IMR-90 (cell line): Measurements from ENCODE around the gene C16orf89. TPM values are rescaled to one million over a fixed set of nuclear protein-coding genes. Genes with fewer than 3 reads are reported as not detected.

Experiments used
- ATAC-seq: fragments of 200-7000 bp; cut with Tn5 transposase; 2 replicates; pipeline ENCODE4 v1.9.1; 2020; ENCODE audit warnings: low read depth, mild to moderate bottlenecking, moderate library complexity
- Bru-seq: library from RNA; stranded (reverse); fragments of 400-500 nt; gene quantifications from one replicate; lab custom pipeline; 2021; lab: Mats Ljungman, UMichigan
- BruChase-seq, 2 experiments: library from RNA; stranded (reverse); fragments of 400-500 nt; gene quantifications; one replicate each; lab custom pipeline; 2021; lab: Mats Ljungman, UMichigan
- BruUV-seq: library from RNA; stranded (reverse); fragments of 400-500 nt; replicated peaks from 2 replicates; lab custom pipeline; 2021; lab: Mats Ljungman, UMichigan
- CTCF ChIA-PET: fragments of 300-600 bp; formaldehyde crosslinking; extraction: SDS; loops from one replicate; lab custom pipeline; 2021; ENCODE audit warnings: antibody characterized with exemption; lab: Yijun Ruan, JAX
- POLR2A ChIA-PET: fragments of 300-600 bp; sonication (Branson Sonifier 250); formaldehyde crosslinking; loops from one replicate; lab custom pipeline; 2022; ENCODE audit warnings: antibody characterized with exemption; ENCODE audit not compliant: unreplicated experiment; lab: Charles Lee
- DNase-seq: peaks from one replicate; pipeline ENCODE4 v3.0.0; 2013
- H2AFZ ChIP-seq: replicated peaks from 2 replicates; pipeline ENCODE3; 2013; ENCODE audit warnings: low read length, mild to moderate bottlenecking; ENCODE audit not compliant: poor library complexity
- H2AK5ac ChIP-seq: 2 replicates; pipeline ENCODE4 v1.6.1; 2013; ENCODE audit warnings: low read depth, low read length, inconsistent platforms
- H2AK9ac ChIP-seq: replicated peaks from 2 replicates; pipeline ENCODE3; 2013; ENCODE audit warnings: mild to moderate bottlenecking, low read depth, low read length, moderate library complexity; ENCODE audit not compliant: poor library complexity
- H2BK120ac ChIP-seq: 2 replicates; pipeline ENCODE4 v1.6.1; 2013; ENCODE audit warnings: low read depth, low read length, inconsistent platforms
- H2BK15ac ChIP-seq: 3 replicates; pipeline ENCODE4 v1.6.1; 2013; ENCODE audit warnings: low read depth, low read length, inconsistent platforms
- H2BK20ac ChIP-seq: 2 replicates; pipeline ENCODE4 v1.6.1; 2013; ENCODE audit warnings: low read depth, mild to moderate bottlenecking, inconsistent platforms, low read length, moderate library complexity
- H2BK5ac ChIP-seq: 2 replicates; pipeline ENCODE4 v1.6.1; 2013; ENCODE audit warnings: mild to moderate bottlenecking, low read depth, low read length, inconsistent platforms; ENCODE audit not compliant: poor library complexity, severe bottlenecking
- H3K14ac ChIP-seq: replicated peaks from 2 replicates; pipeline ENCODE4 v1.6.1; 2013; ENCODE audit warnings: low read depth, low read length, inconsistent platforms
- H3K18ac ChIP-seq: 2 replicates; pipeline ENCODE4 v1.6.1; 2013; ENCODE audit warnings: low read depth, low read length, control low read depth
- H3K23ac ChIP-seq: 2 replicates; pipeline ENCODE4 v1.6.1; 2013; ENCODE audit warnings: low read depth, low read length, inconsistent platforms
- H3K27ac ChIP-seq: 2 replicates; pipeline ENCODE4 v1.5.1; 2013; ENCODE audit warnings: mild to moderate bottlenecking, control low read depth, low read length; ENCODE audit not compliant: insufficient read depth
- H3K27me3 ChIP-seq: 2 replicates; pipeline ENCODE4 v1.6.1; 2013; ENCODE audit warnings: low read length; ENCODE audit not compliant: control insufficient read depth, insufficient read depth
- H3K36me3 ChIP-seq: 2 replicates; pipeline ENCODE4 v1.6.1; 2013; ENCODE audit warnings: low read length, mixed read lengths; ENCODE audit not compliant: control insufficient read depth, insufficient read depth
- H3K4ac ChIP-seq: 2 replicates; pipeline ENCODE4 v1.6.1; 2013; ENCODE audit warnings: low read depth, low read length, inconsistent platforms
- H3K4me1 ChIP-seq: 2 replicates; pipeline ENCODE4 v1.6.1; 2013; ENCODE audit warnings: low read length, mixed read lengths; ENCODE audit not compliant: control insufficient read depth, insufficient read depth
- H3K4me2 ChIP-seq: 2 replicates; pipeline ENCODE4 v1.6.1; 2013; ENCODE audit warnings: low read depth, mild to moderate bottlenecking, control low read depth, low read length, moderate library complexity
- H3K4me3 ChIP-seq: 2 replicates; pipeline ENCODE4 v1.5.1; 2013; ENCODE audit warnings: low read depth, mild to moderate bottlenecking, control low read depth, low read length, moderate library complexity; ENCODE audit not compliant: insufficient read depth
- H3K56ac ChIP-seq: 2 replicates; pipeline ENCODE4 v1.6.1; 2013; ENCODE audit warnings: low read length, inconsistent platforms; ENCODE audit not compliant: insufficient read depth; ENCODE audit errors: extremely low read depth
- H3K79me1 ChIP-seq, 2 experiments: 2 replicates each; pipeline ENCODE4 v1.6.1; 2013; ENCODE audit warnings: low read length in 2 of 2, inconsistent platforms in 1 of 2, low read depth in 1 of 2
- H3K9ac ChIP-seq: 2 replicates; pipeline ENCODE4 v1.6.1; 2013; ENCODE audit warnings: low read depth, low read length, control low read depth
- H3K9me1 ChIP-seq: 2 replicates; pipeline ENCODE4 v1.6.1; 2013; ENCODE audit warnings: low read length, inconsistent platforms; ENCODE audit not compliant: insufficient read depth
- H3K9me3 ChIP-seq: 2 replicates; pipeline ENCODE4 v1.6.1; 2013; ENCODE audit warnings: low read length; ENCODE audit not compliant: control insufficient read depth, insufficient read depth
- H4K20me1 ChIP-seq: 2 replicates; pipeline ENCODE4 v1.6.1; 2013; ENCODE audit warnings: low read length, inconsistent platforms; ENCODE audit not compliant: insufficient read depth
- H4K5ac ChIP-seq: 2 replicates; pipeline ENCODE4 v1.6.1; 2013; ENCODE audit warnings: mild to moderate bottlenecking, low read depth, low read length, control low read depth
- H4K8ac ChIP-seq, 2 experiments: 2 replicates each; pipeline ENCODE4 v1.6.1; 2013; ENCODE audit warnings: low read depth in 2 of 2, low read length in 2 of 2, control low read depth in 1 of 2, inconsistent platforms in 1 of 2
- H4K91ac ChIP-seq: 2 replicates; pipeline ENCODE4 v1.6.1; 2013; ENCODE audit warnings: low read depth, low read length, inconsistent platforms; ENCODE audit not compliant: insufficient read depth
- BHLHE40 ChIP-seq: fragments of 150-350 bp; IDR thresholded peaks from 2 replicates; pipeline ENCODE4 v1.6.1; 2016; ENCODE audit warnings: mild to moderate bottlenecking, low read depth, low read length
- CEBPB ChIP-seq: IDR thresholded peaks from 2 replicates; pipeline ENCODE4 v1.6.1; 2012; ENCODE audit warnings: low read depth, low read length, improper control_type of control experiment
- CHD1 ChIP-seq: IDR thresholded peaks from 2 replicates; pipeline ENCODE4 v1.6.1; 2012; ENCODE audit warnings: low read depth, low read length, improper control_type of control experiment
- ELK1 ChIP-seq: fragments of 150-350 bp; IDR thresholded peaks from 2 replicates; pipeline ENCODE4 v1.6.1; 2016; ENCODE audit warnings: low read depth, mild to moderate bottlenecking, low read length, moderate library complexity, borderline replicate concordance
- FOS ChIP-seq: fragments of 150-350 bp; IDR thresholded peaks from 2 replicates; pipeline ENCODE4 v1.6.1; 2016; ENCODE audit warnings: low read depth, low read length
- MAFK ChIP-seq: IDR thresholded peaks from 2 replicates; pipeline ENCODE4 v1.6.1; 2012; ENCODE audit warnings: low read depth, low read length, improper control_type of control experiment
- NFE2L2 ChIP-seq: fragments of 150-350 bp; IDR thresholded peaks from 2 replicates; pipeline ENCODE4 v1.6.1; 2016; ENCODE audit warnings: low read depth, mild to moderate bottlenecking, low read length
- POLR2A ChIP-seq: IDR thresholded peaks from 2 replicates; pipeline ENCODE4 v1.6.1; 2012; ENCODE audit warnings: mild to moderate bottlenecking, low read depth, low read length
- RCOR1 ChIP-seq: IDR thresholded peaks from 2 replicates; pipeline ENCODE4 v1.6.1; 2012; ENCODE audit warnings: mild to moderate bottlenecking, low read length, improper control_type of control experiment; ENCODE audit not compliant: insufficient replicate concordance
- RFX5 ChIP-seq: IDR thresholded peaks from 2 replicates; pipeline ENCODE4 v1.8.0; 2012; ENCODE audit warnings: low read depth, mild to moderate bottlenecking, low read length, moderate library complexity
- SMC3 ChIP-seq: fragments of 150-350 bp; IDR thresholded peaks from 2 replicates; pipeline ENCODE4 v1.6.1; 2016; ENCODE audit warnings: low read depth, mild to moderate bottlenecking, antibody characterized with exemption, low read length, moderate library complexity
- WGBS, 2 experiments: methylation state at CpG; one replicate each; pipeline versions ENCODE4 v1.1.5 to v1.1.7; 2013; ENCODE audit warnings: missing lambda C conversion rate in 2 of 2; ENCODE audit not compliant: insufficient read length in 1 of 2; ENCODE audit errors: extremely low coverage in 2 of 2; 5-methylcytosine and 5-hydroxymethylcytosine counted together
- dilution Hi-C: fragments of 300-500 bp; cut with HindIII; formaldehyde crosslinking; loops from one replicate; pipeline ENCODE4 v1.14.3; 2018; ENCODE audit warnings: low sequenced_read_pairs; ENCODE audit not compliant: unreplicated experiment
- in situ Hi-C: fragments of 300-500 bp; cut with MboI; formaldehyde crosslinking; loops from 3 replicates; pipeline ENCODE4 v1.14.3; 2019; ENCODE audit warnings: low sequenced_read_pairs, inconsistent platforms, mixed read lengths
- intact Hi-C: fragments of 100-400 bp; cut with micrococcal nuclease; formaldehyde crosslinking; loops from 2 replicates; pipeline ENCODE4 v1.10.0; 2022
- long read RNA-seq: library from polyadenylated mRNA; unstranded; transcript quantifications from one replicate; pipeline ENCODE4 v2.0.0, GENCODE V29; 2021; ENCODE audit not compliant: unreplicated experiment
- polyA plus RNA-seq, 3 experiments: library from polyadenylated mRNA; depleted of rRNA; stranded (reverse); fragments of >200 nt; gene quantifications; 2 replicates each; pipeline ENCODE4 v1.2.3, GENCODE V29; 2012; ENCODE audit warnings: low replicate concordance in 1 of 3
- total RNA-seq: library from RNA; depleted of rRNA; stranded (reverse); fragments of >200 nt; gene quantifications from 2 replicates; pipeline ENCODE4 v1.2.3, GENCODE V29; 2012; rRNA removed
- TF ChIP-seq, protein P1 (sequence below): fragments of 150-350 bp; IDR thresholded peaks from 2 replicates; pipeline ENCODE4 v1.6.1; 2017; ENCODE audit warnings: mild to moderate bottlenecking, antibody characterized with exemption, low read length, low read depth

Gene C16orf89, protein sequence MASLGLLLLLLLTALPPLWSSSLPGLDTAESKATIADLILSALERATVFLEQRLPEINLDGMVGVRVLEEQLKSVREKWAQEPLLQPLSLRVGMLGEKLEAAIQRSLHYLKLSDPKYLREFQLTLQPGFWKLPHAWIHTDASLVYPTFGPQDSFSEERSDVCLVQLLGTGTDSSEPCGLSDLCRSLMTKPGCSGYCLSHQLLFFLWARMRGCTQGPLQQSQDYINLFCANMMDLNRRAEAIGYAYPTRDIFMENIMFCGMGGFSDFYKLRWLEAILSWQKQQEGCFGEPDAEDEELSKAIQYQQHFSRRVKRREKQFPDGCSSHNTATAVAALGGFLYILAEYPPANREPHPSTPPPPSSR
- total RNA-seq: 0.18 TPM in 1 of 2 replicates, not detected in the other
- polyA plus RNA-seq (2012; rRNA removed): 0.17 and 0.30 TPM in 2 replicates
- 0.30 and 0.36 TPM in 2 replicates for polyA plus RNA-seq (2012; cell fraction: cytosol; rRNA removed)
- 0.10 and 0.28 TPM in 2 replicates for polyA plus RNA-seq (2012; cell fraction: nucleus; rRNA removed; ENCODE audit: low replicate concordance)
- percentile 20 among the genes with signal in this experiment for Bru-seq, nascent RNA
- percentile 26 among the genes with signal in this experiment for BruChase-seq, experiment 1, labeled RNA remaining after a 6-hour chase
- BruChase-seq, experiment 2, labeled RNA remaining after a 2-hour chase: percentile 26 among the genes with signal in this experiment
- long read RNA-seq, partial matches to known transcripts: 1 of 2 reads
- long read RNA-seq, other reads (novel, unspliced or antisense): 0 of 2 reads

GRCh38 chr16:5065813-5066212 lies at the start of gene C16orf89:
Gene C16orf89, minus strand, starts transcription at chr16:5065956. Its CDS starts 48 bp downstream, at chr16:5065908.
- POLR2A ChIA-PET: no interaction called here
- dilution Hi-C loops: no loop called here
- H2BK5ac ChIP-seq: no peak within 1 kb of the TSS
- H3K36me3 ChIP-seq: no peaks in the 10 kb centered on the region
- H2BK120ac ChIP-seq: no peak within 1 kb of the TSS
- no peak within 1 kb of the TSS for H3K4me3 ChIP-seq
- H3K56ac ChIP-seq: no peak within 1 kb of the TSS
- H3K4me1 ChIP-seq: peaks cover 6% of the 10 kb centered on the region; the same call in 1 of the 2 replicates
- no peak within 1 kb of the TSS for H2AK9ac ChIP-seq
- no peaks in the 10 kb centered on the region for H4K20me1 ChIP-seq
- no peak within 1 kb of the TSS for H2AK5ac ChIP-seq
- no peaks in the 10 kb centered on the region for H3K9me3 ChIP-seq
- H3K27me3 ChIP-seq: peaks cover 19% of the 10 kb centered on the region
- no peak within 1 kb of the TSS for H3K4ac ChIP-seq
- DNase-seq: no peak
- H3K79me1 ChIP-seq: no peaks in the 10 kb centered on the region
- peaks cover 3% of the 10 kb centered on the region; the same call in 1 of the 2 replicates for H3K9me1 ChIP-seq
- CTCF ChIA-PET: interaction anchor here (1.3 kb wide), 1 partner anchor 19 kb away, joined by 4 read pairs; no protein-coding TSS in a partner anchor
- no peak within 1 kb of the TSS for H3K9ac ChIP-seq
- BruUV-seq: no TSS peak
- no peak within 1 kb of the TSS for H2BK20ac ChIP-seq
- H4K91ac ChIP-seq: no peak within 1 kb of the TSS
- H3K14ac ChIP-seq: no peak within 1 kb of the TSS
- no peak within 1 kb of the TSS for H3K23ac ChIP-seq
- no peak within 1 kb of the TSS; the same call in 1 of the 2 replicates for H4K5ac ChIP-seq
- WGBS, 2 experiments: 30% methylated on average over 2 of the region's 10 CpGs; no CpG with 5 or more reads in 1 of the 2 experiments
- in situ Hi-C loops: no loop called here
- peak; percentile 72 for ATAC-seq
- intact Hi-C loops: no loop called here
- no peak within 1 kb of the TSS; the same call in 1 of the 2 replicates for H3K18ac ChIP-seq
- no peak within 1 kb of the TSS for H3K27ac ChIP-seq
- H2AFZ ChIP-seq: peak within 1 kb of the TSS; percentile 39
- H2BK15ac ChIP-seq: no peak within 1 kb of the TSS
- H3K4me2 ChIP-seq: peak within 1 kb of the TSS; percentile 63; the same call in 1 of the 2 replicates
- no peak within 1 kb of the TSS; a peak in 1 of 4 replicates for H4K8ac ChIP-seq
- TF ChIP-seq CEBPB: no peak
- no peak for TF ChIP-seq RFX5
- TF ChIP-seq BHLHE40: no peak
- TF ChIP-seq MAFK: no peak
- TF ChIP-seq ELK1: no peak
- TF ChIP-seq FOS: no peak
- TF ChIP-seq SMC3: no peak
- no peak for TF ChIP-seq CHD1
- TF ChIP-seq RCOR1: no peak
- TF ChIP-seq POLR2A: no peak
- TF ChIP-seq NFE2L2: no peak
- TF ChIP-seq, protein P1, sequence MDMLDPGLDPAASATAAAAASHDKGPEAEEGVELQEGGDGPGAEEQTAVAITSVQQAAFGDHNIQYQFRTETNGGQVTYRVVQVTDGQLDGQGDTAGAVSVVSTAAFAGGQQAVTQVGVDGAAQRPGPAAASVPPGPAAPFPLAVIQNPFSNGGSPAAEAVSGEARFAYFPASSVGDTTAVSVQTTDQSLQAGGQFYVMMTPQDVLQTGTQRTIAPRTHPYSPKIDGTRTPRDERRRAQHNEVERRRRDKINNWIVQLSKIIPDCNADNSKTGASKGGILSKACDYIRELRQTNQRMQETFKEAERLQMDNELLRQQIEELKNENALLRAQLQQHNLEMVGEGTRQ: no peak
